Fibroblast of villous mesenchyme (primary cell): ENCODE data around the gene CFAP45. TPM values are rescaled to one million over a fixed set of nuclear protein-coding genes. Genes with fewer than 3 reads are reported as not detected.

Source experiments
- DNase-seq: peaks from one replicate; pipeline ENCODE4 v3.0.0-alpha.2; 2010; ENCODE audit warnings: low read depth
- H3K4me3 ChIP-seq: 2 replicates; pipeline ENCODE4 v1.5.1; 2011; ENCODE audit warnings: low read depth, mild to moderate bottlenecking, low read length
- total RNA-seq: library from RNA; depleted of rRNA; stranded (reverse); fragments of >200 nt; gene quantifications from 2 replicates; pipeline ENCODE4 v1.2.3, GENCODE V29; 2012
- TF ChIP-seq, protein P1 (sequence below): IDR thresholded peaks from 2 replicates; pipeline ENCODE4 v1.5.1; 2012; ENCODE audit warnings: low read depth, mild to moderate bottlenecking, low read length; ENCODE audit not compliant: insufficient read depth

CFAP45 gene
- total RNA-seq, 1 donor: 0.43 TPM

DNA sequence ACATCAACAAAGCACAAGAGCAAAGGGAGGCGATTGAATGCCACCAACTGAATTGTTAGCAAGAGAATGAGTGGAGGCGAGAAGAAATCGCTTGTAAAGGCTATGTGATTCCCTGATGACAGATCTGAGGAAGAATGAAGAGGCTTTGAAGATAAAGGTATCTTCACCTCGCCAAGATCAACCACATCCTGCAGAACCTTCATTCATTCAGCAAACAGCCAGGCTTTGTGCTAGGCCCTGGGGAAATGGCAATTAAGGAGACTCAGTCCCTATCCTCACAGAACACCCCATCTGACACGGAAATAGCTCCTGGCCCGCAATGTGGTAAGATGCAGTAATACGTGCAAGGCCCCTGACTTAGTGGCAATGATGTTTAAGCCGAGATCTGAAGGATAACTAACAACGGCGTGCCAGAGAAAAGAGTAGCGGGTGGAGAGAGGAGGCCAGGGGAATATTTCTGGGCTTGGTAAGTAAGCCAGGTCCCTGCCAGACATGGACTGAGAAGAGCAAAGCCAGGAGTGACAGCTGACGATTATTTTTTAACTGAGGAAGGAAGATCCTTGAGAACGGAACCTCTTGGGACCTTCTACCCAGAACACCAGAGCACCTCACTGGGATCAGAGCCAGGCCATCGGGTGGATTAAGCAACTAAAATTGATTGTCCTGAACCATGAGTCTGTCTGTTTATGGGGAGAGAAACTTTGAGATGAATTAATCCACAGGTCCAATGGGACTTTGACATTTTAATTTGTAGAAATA is 32.9 kb downstream of the CFAP45 start:
- no peak for DNase-seq
- TF ChIP-seq, protein P1, sequence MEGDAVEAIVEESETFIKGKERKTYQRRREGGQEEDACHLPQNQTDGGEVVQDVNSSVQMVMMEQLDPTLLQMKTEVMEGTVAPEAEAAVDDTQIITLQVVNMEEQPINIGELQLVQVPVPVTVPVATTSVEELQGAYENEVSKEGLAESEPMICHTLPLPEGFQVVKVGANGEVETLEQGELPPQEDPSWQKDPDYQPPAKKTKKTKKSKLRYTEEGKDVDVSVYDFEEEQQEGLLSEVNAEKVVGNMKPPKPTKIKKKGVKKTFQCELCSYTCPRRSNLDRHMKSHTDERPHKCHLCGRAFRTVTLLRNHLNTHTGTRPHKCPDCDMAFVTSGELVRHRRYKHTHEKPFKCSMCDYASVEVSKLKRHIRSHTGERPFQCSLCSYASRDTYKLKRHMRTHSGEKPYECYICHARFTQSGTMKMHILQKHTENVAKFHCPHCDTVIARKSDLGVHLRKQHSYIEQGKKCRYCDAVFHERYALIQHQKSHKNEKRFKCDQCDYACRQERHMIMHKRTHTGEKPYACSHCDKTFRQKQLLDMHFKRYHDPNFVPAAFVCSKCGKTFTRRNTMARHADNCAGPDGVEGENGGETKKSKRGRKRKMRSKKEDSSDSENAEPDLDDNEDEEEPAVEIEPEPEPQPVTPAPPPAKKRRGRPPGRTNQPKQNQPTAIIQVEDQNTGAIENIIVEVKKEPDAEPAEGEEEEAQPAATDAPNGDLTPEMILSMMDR: no peak
- no peak overlapping the region for H3K4me3 ChIP-seq

DNA sequence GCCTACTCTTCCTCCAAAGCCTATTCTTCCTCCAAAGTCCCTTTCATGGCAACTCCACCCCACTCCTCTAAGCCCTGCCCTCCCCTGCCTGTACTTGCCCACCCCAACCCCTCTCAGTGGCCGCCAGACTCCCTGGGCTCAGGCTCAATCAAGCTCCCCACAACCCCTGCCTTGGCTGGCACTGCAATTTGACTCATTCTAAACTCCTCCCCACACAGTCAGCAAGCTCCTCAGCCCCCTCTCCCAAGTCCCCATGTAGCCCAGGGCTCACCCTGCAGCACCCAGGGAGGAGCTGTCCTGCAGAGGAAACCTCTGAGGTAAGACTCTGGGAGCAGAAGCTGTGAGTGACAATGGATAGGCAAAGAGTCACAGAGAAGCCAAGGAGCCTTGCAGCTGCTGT is 33.9 kb downstream of the CFAP45 start:
- DNase-seq: no peak
- TF ChIP-seq, protein P1: no peak
- H3K4me3 ChIP-seq: no peak overlapping the region

DNA sequence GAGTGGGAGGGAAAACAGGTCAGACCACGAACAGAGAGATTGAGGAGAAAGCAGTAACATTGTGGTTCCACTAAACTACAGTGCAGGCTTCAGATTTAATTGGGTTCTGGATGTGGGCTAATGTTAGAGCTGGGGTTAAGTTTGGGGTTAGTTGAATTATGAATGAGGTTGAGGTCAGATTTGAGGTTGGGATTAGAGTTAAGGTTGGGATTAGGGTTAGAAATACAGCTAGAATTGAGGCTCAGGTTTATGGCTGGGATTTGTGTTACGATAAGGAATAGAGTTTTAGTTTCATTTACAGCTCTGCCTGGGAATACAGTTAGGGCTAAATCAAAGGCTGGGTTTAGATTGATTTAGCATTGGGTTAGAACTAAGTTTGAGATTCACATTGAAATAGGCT is 35.7 kb downstream of the CFAP45 start:
- DNase-seq: peak; percentile 51

DNA sequence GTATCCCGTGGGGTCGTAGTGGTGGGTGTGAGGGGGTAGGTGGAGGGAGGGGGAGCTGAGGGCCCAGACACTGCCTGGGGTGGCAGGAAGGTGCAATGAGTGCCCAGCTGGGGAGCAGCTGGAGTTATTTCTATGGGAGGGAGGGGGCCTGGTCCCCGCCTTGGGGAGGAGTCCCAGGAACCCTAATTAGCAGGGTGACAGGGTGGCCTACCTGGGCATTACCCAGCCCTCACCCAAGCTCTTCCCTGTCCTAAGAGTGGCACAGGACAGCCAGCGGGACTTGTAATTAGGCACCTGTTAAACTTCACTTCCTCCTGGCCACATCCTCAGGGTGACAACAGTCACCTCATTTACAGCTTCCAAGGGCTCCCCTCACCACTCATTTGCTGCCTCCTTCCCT is 37.4 kb downstream of the CFAP45 start, which contains the start of gene VSIG8:
Gene VSIG8, minus strand, starts transcription at position 101 of the 400 bp plus-strand sequence. CDS start 136 bp downstream, outside the sequence.
- no peak within 1 kb of the TSS for H3K4me3 ChIP-seq
- DNase-seq: no peak
- TF ChIP-seq, protein P1: no peak

More for the DNA sequence above, 35.7 kb downstream of the CFAP45 start:
- H3K4me3 ChIP-seq: no peak overlapping the region
- TF ChIP-seq, protein P1: no peak

DNA sequence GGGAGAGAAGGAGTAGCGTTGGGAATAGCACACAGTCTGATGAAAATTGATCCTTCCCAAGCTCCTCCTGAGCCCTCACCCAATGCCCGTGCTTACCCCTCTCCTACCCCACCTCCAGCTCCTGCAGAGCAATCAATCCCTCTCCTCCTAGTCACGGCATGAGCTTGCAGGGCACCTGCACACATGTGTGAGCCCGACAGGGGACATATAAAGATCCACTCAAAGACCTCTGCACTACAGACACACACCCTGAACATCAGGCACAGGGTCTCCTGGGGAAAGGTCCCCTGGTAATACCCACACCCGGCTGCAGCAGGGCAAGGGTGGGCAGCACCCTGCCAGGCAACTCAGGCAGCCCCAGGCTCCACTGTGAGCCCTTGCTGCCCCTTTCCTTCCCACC is 37.9 kb downstream of the CFAP45 start:
- no peak for DNase-seq
- no peak overlapping the region for H3K4me3 ChIP-seq
- TF ChIP-seq, protein P1: no peak

DNA sequence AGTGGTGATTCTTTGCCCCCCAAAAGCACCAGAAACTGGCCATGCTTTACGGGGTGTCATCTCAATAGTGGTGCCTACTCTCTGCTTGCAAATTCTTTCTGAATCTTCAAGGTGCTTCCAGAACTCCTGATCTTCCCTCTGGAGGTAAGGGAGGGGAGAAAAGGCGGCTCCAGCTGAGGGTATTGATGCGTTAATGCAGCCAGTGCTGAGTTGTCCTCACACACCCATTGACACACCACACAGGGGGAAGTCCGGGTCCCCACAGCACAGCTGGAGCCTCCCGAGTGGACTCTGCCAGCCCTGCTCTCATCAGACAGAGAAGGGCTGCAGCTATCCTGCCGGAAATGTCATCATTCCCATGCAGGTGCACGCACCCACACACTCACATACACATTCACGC is 38.7 kb downstream of the CFAP45 start:
- DNase-seq: no peak
- TF ChIP-seq, protein P1: no peak
- H3K4me3 ChIP-seq: no peak overlapping the region
